NCI-H146 (cell line): Measurements from ENCODE around the gene ERBB2.

Source experiments
- DNase-seq: peaks from one replicate; lab custom pipeline; 2025; lab: John Stamatoyannopoulos, UW

Gene ERBB2

GRCh38 chr17:39699818-39700147 lies at the start of gene ERBB2:
Gene ERBB2 (plus strand): TSS chr17:39700064. CDS start chr17:39700239, 175 bp downstream.
- DNase-seq, result no peak

- DNase-seq, result peak; percentile 50
Observed at GRCh38 chr17:39650121-39650579, 49.7 kb upstream of the ERBB2 start.

- no peak for DNase-seq
Observed at GRCh38 chr17:39651923-39652586, 47.8 kb upstream of the ERBB2 start.

- DNase-seq, result no peak
Observed at GRCh38 chr17:39652587-39653315, 47.1 kb upstream of the ERBB2 start.

- DNase-seq, result no peak
Observed at GRCh38 chr17:39653316-39653661, 46.6 kb upstream of the ERBB2 start.

- DNase-seq, result peak; percentile 32
Observed at GRCh38 chr17:39653662-39654331, 46.1 kb upstream of the ERBB2 start.

GRCh38 chr17:39655105-39655504 lies 44.8 kb upstream of the ERBB2 start:
- no peak for DNase-seq

- DNase-seq, result no peak
Observed at GRCh38 chr17:39658346-39658745, 41.5 kb upstream of the ERBB2 start.

GRCh38 chr17:39658760-39659159 lies 41.1 kb upstream of the ERBB2 start:
- DNase-seq, result no peak

- DNase-seq, result no peak
Observed at GRCh38 chr17:39659279-39660010, 40.4 kb upstream of the ERBB2 start.

- DNase-seq, result no peak
Observed at GRCh38 chr17:39660011-39660360, 39.9 kb upstream of the ERBB2 start.

- no peak for DNase-seq
Observed at GRCh38 chr17:39660397-39661385, 39.2 kb upstream of the ERBB2 start.

- DNase-seq, result no peak
Observed at GRCh38 chr17:39661744-39662541, 37.9 kb upstream of the ERBB2 start.

GRCh38 chr17:39662551-39663339 lies 37.1 kb upstream of the ERBB2 start:
- peak; percentile 9 for DNase-seq

- no peak for DNase-seq
Observed at GRCh38 chr17:39663340-39663687, 36.5 kb upstream of the ERBB2 start.

- DNase-seq, result no peak
Observed at GRCh38 chr17:39663688-39664580, 35.9 kb upstream of the ERBB2 start.

GRCh38 chr17:39664581-39665561 lies 35.0 kb upstream of the ERBB2 start, which contains the start of gene TCAP:
Gene TCAP (plus strand): TSS chr17:39665349. CDS start chr17:39665360, 11 bp downstream.
- no peak for DNase-seq
